Fibroblast of skin of right biceps (primary cell): Measurements from ENCODE around the gene TBPL1.
A peak's percentile ranks its signal among the peaks of the same experiment; 100 is the strongest.
"Not testable (repeated sequence)": the region's sequence is repeated elsewhere in the genome, so short reads cannot be mapped to it uniquely, and the experiment has no call there.

Source experiments
- DNase-seq: peaks from one replicate; pipeline ENCODE4 v3.0.0-alpha.2; 2013

TBPL1 gene

GRCh38 chr6:133952815-133953633, at the start of gene TBPL1:
TSS of gene TBPL1 (plus strand) at chr6:133953224. CDS start at chr6:133980126, 26,902 bp downstream.
- DNase-seq = peak; percentile 97

DNA sequence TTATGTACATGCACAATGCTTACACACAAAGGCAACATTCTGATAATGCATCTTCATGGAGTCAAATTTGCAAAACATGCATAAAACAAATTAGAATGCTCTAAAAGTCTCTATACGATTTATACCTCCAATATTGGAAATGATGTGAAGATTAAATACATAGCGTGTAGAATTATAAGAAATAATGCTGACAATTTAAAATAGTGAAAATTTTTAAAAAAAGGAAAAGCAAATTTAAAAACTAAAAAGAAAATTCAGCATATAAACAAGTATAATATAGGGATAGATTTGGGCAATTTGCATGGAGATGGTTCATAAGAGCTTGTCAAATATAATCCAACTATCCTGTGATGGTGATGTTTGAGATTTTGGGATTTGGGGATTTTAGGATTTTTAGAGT, 49.2 kb upstream of the TBPL1 start:
- DNase-seq = no peak

GRCh38 chr6:133906050-133906449, 47.0 kb upstream of the TBPL1 start:
- no peak for DNase-seq

- DNase-seq = peak; percentile 80
These were observed 36.3 kb upstream of the TBPL1 start for GRCh38 chr6:133916650-133917151.

DNA sequence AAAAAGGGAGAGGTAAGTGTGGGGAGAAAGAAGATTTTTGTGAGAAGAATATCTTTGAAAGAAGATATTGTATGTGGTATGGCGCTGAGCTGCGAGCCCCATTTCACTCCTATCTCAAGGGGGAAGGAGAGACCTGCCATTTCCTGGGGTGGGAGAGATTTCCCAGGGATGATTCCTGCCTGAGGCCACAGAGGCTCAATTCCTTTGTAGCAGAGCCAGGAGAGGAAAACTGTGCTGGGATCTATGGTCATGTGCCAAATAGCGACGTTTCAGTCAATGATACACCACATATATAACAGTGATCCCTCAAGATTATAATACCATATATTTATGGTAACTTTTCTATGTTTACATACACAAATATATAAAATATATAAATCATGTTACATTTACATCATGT, 35.2 kb upstream of the TBPL1 start:
- no peak for DNase-seq

- DNase-seq = no peak
These were observed 34.7 kb upstream of the TBPL1 start for GRCh38 chr6:133918208-133918930.

GRCh38 chr6:133919362-133919761, 33.7 kb upstream of the TBPL1 start:
- no peak for DNase-seq

DNA sequence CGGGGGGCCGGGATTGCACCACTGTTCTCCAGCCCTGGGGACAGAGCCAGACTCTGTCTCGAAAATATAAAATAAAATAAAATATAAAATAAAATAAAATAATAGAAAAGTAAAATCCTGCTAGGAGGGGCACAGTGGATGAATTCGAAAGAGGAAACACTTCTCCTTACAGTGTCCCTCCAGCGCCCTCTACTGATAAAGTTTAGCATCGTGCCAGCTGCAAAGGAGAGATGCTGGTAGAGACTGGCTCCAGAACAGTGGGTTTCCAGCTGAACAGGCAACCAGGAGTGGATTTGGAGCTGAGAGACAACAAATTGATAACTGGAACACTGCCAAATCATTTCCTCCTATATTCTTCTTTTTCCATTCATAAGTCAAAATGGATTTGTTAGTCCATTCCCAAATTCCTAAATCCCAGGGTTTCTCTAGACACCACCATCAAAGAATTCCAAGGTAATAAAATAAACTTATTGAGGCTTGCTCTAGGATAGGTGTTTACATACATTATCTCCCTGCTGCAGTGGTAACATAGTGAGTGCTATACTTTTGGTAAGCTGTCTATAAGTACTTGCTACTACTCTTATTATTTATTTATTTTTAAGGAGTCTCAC, 31.7 kb upstream of the TBPL1 start:
- DNase-seq = peak; percentile 71

DNA sequence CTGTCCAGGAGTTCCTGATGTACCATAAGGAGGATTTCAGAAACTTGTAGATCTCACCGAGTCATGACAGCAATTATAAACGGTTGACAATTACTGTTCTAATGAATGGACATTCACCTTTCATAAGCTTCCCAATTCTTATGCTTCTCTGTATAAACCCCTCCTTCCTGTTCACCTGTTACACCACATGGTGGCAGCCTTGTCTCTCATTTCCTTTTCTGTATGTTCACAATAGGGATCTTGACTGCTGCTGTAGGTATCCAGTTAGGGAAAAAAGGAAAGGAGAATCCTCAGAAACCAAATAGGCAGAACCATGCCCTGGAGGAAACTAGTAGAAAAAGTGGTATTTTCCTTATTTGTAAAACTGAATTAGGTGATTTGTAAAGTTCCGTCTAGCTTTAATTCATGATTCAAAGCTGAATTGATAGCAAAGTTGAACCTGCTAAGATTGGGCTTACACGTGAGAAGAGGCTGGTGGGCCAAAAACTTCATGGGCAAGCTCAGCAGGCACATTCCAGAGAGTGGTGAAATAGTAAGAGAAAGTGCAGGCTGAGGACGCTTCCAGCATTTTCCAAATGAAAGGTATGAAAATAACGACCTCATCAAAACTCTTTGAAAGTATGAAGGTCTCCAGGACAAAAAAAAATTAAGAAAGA, 29.0 kb upstream of the TBPL1 start:
- DNase-seq = peak; percentile 68

GRCh38 chr6:133931221-133931620, 21.8 kb upstream of the TBPL1 start:
- not testable (repeated sequence) for DNase-seq

GRCh38 chr6:133936352-133936751, 16.7 kb upstream of the TBPL1 start:
- not testable (repeated sequence) for DNase-seq

DNA sequence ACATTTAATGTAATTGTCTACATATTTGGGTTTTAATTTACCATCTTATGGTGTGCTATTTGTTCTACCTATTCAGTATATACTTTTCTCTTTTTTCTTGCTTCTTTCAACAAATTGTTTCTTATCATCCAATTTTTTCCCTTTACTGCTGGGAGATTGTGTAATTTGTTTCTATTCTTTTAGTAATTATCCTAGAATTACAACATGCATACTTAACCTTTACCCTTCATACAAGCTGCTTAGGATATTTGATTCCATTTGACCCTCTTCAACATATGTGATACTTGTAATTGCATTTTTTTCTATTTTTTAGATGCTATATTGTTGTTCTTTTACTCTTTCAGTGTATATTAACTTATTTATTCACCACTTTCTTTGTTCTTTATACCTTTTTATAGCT, 15.1 kb upstream of the TBPL1 start:
- DNase-seq = no peak

GRCh38 chr6:133938533-133938932, 14.5 kb upstream of the TBPL1 start:
- DNase-seq = no peak

- no peak for DNase-seq
These were observed 13.0 kb upstream of the TBPL1 start for GRCh38 chr6:133939778-133940667.

GRCh38 chr6:133945158-133945557, 7.9 kb upstream of the TBPL1 start:
- DNase-seq = no peak

DNA sequence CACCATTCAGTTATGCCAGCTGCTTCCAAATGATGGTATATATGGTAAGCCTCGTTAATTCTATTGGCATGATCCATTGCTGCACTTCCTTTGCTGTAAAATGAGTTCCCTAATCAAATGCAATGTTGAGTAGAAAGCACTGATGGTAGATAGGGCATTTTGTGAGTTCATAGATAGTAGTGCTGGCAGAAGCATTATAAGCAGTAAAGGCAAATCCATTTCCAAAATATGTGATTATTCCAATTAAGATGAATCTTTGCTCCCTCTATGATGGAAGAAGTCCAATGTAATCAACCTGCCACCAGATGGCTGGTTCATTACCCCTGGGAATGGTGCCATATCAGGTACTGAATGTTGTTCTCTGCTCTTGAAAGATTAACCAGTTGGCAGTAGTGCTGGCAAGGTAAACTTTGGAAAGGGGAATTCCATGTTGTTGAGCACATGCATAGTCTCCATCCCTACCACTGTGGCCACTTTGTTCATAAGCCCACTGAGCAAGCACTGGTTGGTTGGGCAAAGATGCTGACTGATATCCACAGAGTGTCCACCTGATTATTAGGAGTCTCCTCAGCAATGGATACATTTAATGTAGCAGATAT, 5.6 kb upstream of the TBPL1 start:
- DNase-seq = no peak

- no peak for DNase-seq
These were observed 4.6 kb upstream of the TBPL1 start for GRCh38 chr6:133948472-133948871.

- no peak for DNase-seq
These were observed 1.8 kb upstream of the TBPL1 start for GRCh38 chr6:133951227-133951626.

DNA sequence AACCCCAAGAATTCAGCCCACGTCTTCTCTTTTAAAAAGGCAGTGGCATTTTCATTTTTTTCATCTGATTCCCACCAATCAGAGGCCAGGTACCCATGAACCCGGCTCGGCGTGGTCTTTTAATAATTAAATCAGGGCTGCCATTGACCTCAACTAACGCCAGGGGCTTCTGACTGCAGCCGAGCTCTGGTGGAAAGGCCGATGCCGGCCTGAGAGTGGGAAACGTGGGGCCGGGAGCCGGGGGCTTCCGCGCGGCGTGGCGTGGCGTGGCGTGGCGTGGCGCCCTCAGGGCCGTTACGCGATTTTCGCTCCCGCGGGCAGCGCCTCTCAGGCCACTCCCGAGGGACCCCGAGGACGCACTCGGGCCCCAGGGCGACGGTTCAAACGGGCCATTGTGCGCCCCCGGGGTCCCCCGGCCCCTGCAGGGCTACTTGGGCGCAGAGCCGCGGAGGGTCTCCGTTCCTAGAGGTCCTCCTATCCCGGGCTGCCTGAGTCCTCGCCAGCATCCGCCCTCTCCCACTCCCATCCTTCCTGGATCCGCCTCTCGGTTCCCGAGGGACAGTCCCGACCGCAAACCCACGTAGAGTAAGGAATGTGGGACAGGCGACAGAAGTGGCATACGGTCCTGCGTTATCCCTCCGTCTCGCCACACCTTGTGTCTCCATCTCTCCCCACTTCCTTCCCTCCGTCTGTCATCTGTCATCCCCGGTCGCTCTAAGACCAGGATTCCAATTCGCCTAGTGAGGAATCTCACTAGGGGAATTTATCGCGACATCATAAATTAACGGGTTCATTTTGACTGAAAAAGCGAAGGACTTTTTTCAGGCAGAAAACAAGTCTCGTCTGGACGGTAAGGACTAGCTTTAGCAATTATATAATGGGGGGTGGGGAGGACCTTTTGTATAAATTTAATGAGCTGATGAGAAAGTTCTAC, 876 bp upstream of the TBPL1 start:
- DNase-seq = peak; percentile 78

DNA sequence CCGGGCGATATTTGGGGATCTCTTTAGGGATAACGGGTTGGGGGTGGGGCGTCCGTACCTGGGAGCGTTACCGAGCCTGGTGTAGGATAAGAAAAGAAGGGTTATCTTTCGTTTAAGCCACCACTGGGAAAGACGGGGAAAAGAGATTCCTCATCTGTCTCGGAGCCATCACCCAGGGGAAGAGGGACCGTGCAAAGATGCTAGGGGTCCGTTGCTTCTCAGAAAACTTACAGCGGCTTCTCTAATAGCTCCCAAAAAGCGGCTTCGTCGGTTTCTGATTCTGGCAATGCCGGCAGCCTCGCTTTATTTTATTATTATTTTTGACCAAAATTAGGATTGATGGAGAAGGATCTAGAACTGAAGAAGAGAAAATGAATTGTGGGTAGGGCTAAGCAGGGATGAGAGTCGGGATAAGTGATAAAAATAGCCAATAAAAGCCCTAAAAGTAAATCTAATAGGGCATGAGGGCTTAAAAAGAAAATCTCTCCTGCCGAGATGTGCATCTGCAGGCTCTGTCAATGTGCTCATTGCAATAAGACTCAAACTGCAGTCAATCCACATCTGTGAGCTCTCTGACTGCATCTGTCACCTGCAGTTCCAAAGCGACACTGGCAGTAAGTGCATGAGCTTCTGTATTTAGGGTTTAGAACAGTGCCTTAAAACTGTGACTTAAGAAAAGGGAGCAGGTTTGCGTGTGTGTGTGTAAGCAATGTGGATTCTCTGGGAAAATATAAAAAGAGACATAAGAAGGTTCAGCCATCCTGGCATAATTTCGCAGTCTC, 801 bp downstream of the TBPL1 start:
- no peak for DNase-seq
